Raji (cell line): Measurements from ENCODE around the gene KCNS1.

ENCODE experiments used
- POLR2A ChIP-seq: IDR thresholded peaks from 2 replicates; pipeline ENCODE4 v1.6.1; 2011; ENCODE audit warnings: low read depth, low read length, control low read depth; ENCODE audit not compliant: insufficient read depth

The KCNS1 gene

DNA sequence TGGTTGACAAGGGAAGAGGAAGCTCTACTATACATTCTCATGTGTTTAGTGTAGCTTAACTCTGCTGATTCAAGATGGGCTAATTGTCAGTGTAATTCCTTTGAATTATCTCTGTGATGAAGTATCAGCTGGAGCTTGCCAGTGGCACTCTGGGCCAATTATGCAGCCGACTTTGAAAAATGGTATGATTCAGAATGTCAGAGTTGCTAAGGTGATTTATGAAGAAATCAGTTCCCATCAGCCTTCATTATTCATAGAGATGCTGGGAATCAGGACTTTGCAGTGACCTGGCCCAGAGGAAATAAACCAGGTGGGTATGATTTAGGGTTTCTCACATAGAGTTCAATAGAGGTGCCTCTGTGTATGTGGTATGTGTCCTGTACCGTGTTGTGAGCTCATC, 33.4 kb downstream of the KCNS1 start:
- TF ChIP-seq POLR2A: no peak

DNA sequence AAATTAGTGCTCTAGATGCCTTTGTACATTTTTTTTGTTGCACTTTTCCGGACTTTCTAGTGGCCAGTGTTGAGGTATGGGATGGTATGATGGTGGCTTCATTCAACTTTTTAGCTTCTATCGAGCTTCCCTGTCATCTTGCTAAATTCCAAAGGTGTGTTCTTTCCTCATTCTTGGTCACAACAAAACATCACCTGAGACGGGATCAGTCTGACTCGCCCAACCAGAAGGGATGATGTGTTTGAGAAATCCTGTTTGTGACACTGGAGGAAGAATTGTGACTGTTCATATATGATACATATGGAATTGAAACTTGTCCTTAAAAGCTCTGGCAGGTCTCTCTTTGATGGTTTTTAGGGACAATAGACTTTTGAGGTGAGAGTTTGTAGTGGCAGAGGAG, 33.8 kb downstream of the KCNS1 start:
- no peak for TF ChIP-seq POLR2A

DNA sequence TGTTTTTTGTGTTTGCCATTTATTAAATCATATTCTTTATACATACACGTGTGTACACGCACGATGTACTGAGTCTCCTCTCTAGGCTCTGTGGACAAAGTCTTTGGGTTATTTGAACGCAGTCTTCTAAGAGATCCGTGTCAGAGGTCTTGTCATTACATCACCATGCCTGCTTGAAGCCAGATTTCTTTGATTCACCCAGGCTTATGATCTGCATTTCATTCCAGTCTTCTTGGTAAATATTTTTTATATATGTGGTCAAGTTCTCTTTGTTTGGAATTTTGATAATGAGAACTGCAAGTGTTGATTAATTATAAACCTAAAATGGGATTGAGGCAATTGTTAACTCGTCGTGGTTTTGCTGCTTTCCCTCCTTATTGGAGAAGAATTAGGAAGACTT, 34.6 kb downstream of the KCNS1 start:
- no peak for TF ChIP-seq POLR2A

DNA sequence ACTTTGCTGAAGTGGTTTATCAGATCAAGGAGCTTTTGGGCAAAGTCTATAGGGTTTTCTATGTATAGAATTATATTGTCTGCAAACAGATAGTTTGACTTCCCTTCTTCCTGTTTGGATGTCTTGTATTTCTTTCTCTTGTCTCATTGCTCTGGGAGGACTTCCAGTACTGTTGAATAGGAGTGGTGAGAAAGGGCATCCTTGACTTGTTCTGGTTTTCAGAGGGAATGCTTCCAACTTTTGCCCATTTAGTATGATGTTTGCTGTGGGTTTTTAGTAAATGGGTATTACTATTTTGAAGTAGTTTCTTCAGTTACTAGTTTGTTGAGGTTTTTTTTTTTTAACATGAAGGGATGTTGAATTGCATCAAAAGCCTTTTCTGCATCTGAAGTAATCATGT, 36.1 kb downstream of the KCNS1 start:
- TF ChIP-seq POLR2A: no peak

DNA sequence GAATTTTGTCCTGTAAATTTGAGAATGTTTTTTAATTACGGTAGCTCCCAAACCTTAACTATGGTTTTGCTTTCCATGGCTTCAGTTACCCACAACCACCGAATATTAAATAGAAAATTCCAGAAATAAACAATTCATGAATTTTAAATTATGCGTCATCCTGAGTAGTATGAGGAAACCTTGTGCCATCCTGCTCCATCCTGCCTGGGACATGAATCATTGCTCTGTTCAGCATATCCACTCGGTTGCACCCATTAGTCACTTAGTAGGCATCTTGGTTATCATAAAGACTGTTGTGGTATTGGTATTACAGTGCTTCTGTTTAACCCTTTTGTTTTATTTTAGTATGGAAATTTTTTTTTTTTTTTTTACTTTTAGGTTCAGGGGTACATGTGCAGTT, 39.7 kb downstream of the KCNS1 start:
- TF ChIP-seq POLR2A: no peak

DNA sequence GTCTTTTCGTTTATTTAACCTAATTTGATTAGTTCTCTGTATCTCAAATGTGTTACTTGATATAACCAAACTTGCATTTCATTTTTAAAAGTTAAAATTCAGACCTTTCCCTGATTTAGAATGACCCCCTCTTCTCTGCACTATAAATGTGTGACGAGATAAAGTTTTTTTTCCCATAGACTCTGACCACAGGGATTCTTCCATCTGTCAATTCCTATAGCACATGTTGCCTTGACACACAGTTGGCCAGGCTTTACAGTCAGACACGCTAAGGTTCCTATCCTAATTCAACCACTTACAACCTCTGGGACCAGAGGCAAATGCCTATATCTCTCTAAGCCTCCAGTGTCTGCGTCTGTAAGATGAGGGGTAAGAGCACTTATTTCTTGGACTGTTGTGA, 40.6 kb downstream of the KCNS1 start:
- no peak for TF ChIP-seq POLR2A

DNA sequence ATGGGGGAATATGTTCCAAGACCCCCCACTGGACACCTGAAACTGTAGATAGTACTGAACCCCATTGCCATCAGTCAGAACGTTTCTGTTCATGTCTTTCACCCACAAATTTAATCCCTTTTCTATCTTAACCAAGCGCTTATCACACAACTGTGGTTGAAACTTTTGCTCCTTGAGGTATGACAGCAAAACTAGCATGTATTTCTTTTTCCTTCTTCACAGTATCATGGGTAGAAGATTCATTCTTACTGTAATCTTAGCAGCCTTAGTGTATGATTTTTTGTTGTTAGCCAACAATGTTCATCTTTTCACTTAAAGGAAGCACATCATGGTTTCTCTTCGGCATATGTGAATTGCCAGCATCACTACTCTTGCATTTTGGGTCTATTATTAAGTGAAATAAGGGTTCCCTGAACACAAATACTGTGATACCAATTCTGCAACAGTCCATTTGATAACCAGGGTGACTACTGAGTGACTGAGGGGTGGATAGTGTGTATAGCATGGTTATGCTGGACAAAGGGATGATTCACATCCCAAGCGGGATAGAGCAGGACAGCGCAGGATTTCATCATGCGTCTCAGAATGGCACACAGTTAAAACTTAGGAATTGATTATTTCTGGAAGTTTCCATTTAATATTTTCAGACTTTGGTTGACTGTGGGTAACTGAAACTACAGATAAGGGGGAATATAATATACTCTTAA, 41.8 kb downstream of the KCNS1 start:
- no peak for TF ChIP-seq POLR2A

DNA sequence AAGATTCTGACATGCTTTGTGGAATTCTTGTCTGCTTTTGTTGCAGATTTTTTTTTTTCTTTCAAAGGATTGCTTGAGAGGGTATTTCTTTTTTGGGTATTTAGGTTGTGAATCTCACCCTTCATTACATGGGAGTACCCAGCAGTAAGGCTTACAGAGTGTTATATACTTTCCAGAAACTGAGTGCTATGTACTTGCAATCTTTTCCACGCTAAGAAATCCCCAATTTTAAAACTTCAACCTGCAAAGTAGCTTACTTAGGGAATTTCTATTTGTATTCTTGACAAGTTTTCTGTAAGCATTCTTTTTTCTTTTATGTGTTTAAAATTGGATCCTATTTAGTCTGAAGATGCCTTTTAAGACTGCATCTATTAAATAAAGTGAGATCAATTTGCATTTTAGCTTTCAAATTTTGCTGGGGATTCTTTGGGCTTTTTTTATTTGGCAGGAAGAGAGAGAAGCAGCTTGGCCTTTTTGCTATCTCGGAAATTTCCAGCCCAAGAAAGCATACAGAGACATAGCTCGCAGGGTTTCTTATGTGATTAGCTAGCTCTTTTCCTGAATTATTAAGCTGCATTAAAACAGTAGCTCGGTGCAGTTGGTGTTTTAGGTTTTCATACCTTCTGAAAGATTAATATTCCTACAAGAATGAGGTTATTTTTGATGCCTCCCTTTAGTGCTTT, 42.6 kb downstream of the KCNS1 start:
- no peak for TF ChIP-seq POLR2A

DNA sequence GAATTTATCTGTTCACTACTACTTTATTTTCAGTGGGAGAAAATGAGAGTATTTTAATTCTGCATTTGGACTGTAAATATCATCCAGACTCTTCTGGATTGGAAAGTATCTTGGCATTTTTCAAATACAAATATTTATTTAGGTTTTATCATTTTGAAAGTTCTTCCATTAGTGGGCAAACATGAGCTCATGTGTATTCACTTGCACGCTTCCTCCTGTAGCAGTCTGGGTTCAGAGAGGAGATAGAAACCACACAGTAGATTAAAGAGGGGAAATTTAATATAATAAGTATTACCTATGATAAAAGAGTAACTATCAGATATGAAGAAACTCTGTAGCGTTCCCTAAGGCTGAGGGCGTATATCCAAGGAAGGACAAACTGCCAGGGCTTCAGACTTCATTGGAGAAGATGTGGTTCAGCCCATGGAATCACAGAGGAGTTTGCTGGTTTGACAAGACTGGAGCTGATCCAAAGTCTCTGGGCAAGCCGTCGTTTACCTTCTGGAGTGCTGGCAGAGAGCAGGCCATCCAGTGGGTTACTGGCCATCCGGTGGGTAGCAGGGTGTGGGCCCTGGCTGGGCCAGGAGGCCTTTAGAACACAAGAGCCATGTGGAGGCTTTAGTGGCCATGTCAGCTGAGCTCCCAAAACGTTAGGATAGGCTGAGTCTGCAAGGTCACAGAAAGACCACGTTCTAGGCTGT, 44.3 kb downstream of the KCNS1 start:
- no peak for TF ChIP-seq POLR2A

DNA sequence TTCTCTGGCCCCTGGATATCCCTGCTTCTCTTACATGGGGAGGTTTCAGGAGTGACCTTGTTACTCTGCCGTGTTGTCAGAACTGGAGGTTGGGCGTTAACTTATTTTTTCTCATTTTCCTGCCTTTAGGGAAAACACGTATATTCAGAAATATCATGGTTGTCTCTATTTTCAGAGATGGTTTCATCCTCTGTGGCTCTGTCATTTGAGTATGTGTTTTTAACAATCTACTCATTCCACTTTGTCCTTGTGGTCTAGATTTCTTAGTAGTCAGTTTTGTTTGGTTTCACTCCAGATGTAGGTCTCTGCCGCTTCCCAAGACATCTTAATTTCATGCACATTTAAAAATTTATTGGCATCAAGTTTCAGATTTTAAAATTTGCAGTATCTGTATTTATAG, 45.9 kb downstream of the KCNS1 start:
- no peak for TF ChIP-seq POLR2A

DNA sequence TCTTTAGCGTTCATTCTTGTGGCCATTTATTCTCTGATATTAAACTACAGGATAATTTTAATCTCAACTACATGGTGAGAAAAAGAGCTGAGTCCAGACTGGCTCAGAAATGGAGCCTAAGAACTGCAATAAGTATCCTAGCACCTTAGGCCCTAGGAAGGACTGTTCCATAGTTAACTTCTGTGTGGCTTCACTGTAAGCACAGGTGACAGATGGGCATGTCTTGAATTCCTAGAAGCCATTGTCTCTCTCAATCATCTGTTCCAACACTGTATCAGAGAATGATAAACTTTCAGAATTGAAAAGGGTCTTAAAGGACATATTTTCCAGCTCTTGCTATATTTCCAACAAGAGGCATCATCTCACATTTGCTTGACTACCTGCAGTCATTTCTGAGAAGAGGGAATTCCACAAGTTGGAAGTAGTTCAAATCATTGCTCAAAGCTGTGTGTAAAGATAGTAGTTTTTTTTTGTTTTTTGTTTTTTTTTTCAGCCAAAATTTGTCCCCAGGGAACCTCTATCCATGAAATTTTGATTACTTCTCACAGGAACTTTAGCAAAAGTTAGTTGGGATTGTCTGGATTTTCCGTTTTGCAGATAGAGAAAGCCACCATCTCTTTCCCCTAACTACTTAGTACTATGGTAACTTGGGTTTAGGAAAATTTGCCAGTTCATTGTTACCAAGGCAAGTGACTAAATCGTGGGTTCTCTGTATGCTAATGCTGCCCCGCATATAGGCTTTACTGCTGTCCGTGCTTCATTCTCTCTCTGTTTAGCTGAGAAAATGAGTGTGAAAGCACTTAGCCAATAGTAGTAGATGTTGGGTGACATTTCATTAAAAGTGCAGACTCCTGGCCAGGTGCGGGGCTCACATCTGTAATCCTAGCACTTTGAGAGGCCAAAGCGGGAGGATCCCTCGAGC, 47.2 kb downstream of the KCNS1 start:
- no peak for TF ChIP-seq POLR2A

DNA sequence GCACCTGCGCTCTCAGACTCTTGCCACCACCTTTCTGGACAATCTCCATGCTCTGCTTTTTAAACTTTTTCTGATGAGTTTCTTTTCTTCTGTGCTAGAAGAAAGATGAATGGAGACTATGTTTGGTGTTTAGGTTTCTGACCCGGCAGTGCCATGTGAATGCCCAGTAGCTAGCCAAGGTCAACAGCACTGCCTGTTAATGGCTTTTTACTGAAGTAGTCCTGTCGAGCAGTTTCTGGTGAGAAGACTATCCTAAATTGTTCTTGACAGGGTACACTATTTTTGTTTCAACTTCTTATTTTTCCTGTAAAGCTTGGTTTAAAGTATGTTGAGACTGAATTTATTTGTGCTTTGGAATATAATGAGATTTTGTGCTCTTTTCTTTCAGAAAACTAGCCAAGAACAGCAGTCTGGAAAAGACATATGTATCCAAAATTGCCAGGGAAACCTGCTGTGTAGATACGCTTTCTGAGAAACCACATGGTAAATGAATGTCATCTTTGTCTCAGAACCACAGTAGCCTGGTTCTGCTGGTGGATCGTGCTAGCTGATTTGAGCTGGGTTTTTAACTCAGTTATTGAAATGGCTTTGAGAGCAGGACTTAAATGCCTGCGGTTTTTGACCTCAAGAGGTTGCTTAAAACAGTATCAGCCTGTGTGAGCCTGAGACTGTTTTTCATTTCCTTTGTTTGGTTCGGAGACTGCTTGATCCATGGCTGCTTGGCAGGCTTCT, 48.1 kb downstream of the KCNS1 start:
- TF ChIP-seq POLR2A: no peak

DNA sequence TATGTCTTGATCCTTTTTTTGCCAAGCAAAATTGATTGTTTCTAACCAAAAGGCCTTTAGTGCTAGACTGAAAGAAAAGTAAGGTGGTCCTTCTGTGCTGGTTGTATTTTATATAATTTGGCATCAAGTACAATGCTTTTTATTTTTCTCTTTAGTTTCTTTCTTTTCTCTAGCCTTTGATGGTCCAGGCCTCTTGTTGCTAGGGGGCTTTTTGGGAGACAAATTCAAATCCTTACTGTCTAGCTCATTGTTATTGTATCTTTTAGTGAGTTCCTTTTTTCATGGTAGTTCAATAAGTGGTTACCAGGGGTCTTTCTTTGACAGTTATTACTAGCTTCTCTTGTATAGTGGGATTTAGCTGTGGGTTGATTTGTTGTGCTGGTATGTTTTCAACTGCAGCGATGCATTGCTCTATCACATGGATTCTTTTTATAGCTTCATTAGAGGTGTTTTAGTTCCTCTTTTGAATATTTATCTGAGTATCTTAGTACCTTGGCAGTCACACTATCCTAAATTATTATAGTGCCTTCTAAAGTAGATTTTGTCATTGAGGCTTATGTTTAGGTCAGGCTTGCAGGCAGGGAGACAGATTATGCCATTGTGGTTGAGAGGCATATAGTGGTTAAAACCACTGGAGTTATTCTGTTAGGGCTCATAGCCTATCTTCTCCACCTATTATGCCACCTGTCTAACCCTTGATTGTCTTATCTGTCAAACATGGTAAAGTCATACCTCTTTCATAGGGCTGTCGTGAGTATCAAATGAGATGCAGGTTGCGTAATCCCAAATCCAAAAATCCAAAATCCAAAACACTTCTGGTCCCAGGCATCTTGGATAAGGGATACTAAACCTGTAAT, 49.5 kb downstream of the KCNS1 start:
- 0 out of 2 replicates have a peak, but pooled peaks have one; percentile 13 for TF ChIP-seq POLR2A
